NT2/D1 (cell line): ENCODE measurements around the gene ABLIM1.

Experiments used
- DNase-seq: peaks from one replicate; pipeline ENCODE4 v3.0.0-alpha.2; 2011; ENCODE audit warnings: low read depth, low spot score
- H3K27me3 ChIP-seq: 2 replicates; pipeline ENCODE4 v1.6.0; 2011; ENCODE audit warnings: mild to moderate bottlenecking; ENCODE audit not compliant: insufficient read length, insufficient read depth
- H3K36me3 ChIP-seq: 2 replicates; pipeline ENCODE4 v1.6.1; 2011; ENCODE audit warnings: mild to moderate bottlenecking, low read length, mixed read lengths; ENCODE audit not compliant: insufficient read depth, insufficient read length
- H3K4me1 ChIP-seq: 2 replicates; pipeline ENCODE4 v1.5.1; 2011; ENCODE audit not compliant: insufficient read depth, insufficient read length
- H3K4me3 ChIP-seq: 2 replicates; pipeline ENCODE4 v1.5.1; 2011; ENCODE audit warnings: low read depth; ENCODE audit not compliant: insufficient read length
- H3K9ac ChIP-seq: 2 replicates; pipeline ENCODE4 v1.6.0; 2011; ENCODE audit warnings: low read depth; ENCODE audit not compliant: insufficient read length
- H3K9me3 ChIP-seq: 2 replicates; pipeline ENCODE4 v1.5.1; 2011; ENCODE audit warnings: mild to moderate bottlenecking, low read length; ENCODE audit not compliant: insufficient read depth
- SUZ12 ChIP-seq: IDR thresholded peaks from 2 replicates; pipeline ENCODE4 v1.6.1; 2011; ENCODE audit not compliant: insufficient read length, insufficient read depth; ENCODE audit errors: extremely low read depth
- YY1 ChIP-seq: IDR thresholded peaks from 2 replicates; pipeline ENCODE4 v1.6.1; 2011; ENCODE audit not compliant: insufficient read length, insufficient read depth
- ZNF274 ChIP-seq: IDR thresholded peaks from 2 replicates; pipeline ENCODE4 v1.6.1; 2011; ENCODE audit warnings: mild to moderate bottlenecking, low read depth, low read length

Gene ABLIM1

DNA sequence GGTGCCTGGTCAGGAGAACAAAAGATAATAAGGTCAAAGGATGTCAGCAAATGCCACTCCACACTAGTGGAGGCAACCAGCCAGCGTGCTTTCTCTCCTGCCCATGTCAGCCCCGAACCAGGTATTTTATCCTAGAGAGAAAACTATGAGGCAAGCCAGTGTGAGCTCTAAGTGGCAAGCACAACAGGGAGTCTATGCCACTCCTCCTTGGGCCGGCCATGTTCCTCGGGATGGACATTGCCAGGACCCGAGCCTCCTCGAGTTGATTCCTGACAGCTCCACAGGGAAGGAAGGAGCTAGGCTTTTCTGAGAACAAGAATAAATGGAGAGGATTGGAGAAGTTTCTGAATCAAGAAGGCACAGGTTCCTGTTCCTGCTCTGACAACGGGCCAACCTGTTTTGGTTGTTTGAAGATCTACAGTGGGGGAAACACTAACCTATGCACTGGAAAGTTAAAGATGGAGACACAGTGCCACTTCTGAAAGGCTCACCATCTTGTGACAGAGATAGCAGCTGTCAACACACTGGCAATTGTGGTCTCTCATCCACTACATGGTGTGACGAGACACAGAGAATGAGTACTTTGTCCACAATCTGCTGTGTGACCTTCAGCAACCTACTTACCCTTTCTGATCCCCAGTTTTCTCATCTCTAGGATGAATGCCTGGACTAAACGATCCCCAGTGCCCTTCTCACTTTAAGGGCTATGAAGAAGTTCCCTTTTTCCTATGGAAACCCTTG is 28.8 kb downstream of the ABLIM1 start:
- H3K4me3 ChIP-seq, result no peak overlapping the region
- H3K9ac ChIP-seq, result no peak overlapping the region
- peaks cover 32% of the 10 kb centered on the region for H3K27me3 ChIP-seq
- TF ChIP-seq SUZ12, result no peak
- TF ChIP-seq ZNF274, result no peak
- TF ChIP-seq YY1, result no peak
- DNase-seq, result no peak
- H3K9me3 ChIP-seq, result no peaks in the 10 kb centered on the region
- peaks cover 10% of the 10 kb centered on the region for H3K4me1 ChIP-seq
- peaks cover 31% of the 10 kb centered on the region for H3K36me3 ChIP-seq

DNA sequence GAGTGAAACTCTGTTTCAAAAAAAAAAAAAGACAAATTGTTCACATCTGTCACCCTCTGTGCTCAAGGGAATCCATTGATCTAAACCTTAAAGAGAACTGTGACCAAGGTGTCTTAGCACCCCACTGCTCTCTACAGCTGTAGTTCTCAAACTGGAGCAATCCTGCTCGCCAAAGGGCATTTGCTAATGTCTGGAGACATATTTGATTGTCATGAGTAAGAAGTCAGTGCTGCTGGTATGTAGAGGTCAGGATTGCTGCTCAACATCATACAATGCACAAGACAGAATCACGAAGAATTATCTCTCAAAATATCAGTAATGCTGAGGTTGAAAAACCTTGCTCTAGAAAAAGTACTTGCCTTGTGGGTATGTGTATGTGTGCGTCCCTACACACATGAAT is 30.0 kb downstream of the ABLIM1 start:
- H3K4me1 ChIP-seq, result peaks cover 10% of the 10 kb centered on the region

DNA sequence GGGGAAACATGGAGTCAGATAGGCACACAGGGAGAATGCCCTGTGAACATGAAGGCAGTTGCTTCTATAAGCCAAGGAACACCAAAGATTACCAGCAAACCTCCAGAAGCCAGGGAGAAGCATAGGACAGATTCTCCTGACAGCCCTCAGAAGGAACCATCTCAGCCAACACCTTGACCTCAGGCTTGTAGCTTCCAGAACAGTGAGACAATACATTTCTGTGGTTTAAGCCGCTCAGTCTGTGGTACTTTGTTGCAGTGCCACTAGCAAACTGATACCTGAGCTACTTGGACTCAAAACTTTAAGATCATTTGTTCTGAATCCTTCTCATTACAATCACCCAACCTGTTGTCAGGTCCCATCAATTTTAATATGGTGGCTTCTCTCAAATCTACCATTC is 31.2 kb downstream of the ABLIM1 start:
- H3K4me1 ChIP-seq, result peaks cover 2% of the 10 kb centered on the region
- H3K9ac ChIP-seq, result no peak overlapping the region
- no peak for TF ChIP-seq YY1
- no peak for TF ChIP-seq SUZ12
- TF ChIP-seq ZNF274, result no peak
- no peak overlapping the region for H3K4me3 ChIP-seq
- no peaks in the 10 kb centered on the region for H3K9me3 ChIP-seq
- DNase-seq, result no peak
- H3K36me3 ChIP-seq, result peaks cover 31% of the 10 kb centered on the region
- peaks cover 22% of the 10 kb centered on the region for H3K27me3 ChIP-seq

More for the DNA sequence above, 30.0 kb downstream of the ABLIM1 start:
- no peak for TF ChIP-seq ZNF274
- TF ChIP-seq SUZ12, result no peak
- TF ChIP-seq YY1, result no peak
- H3K36me3 ChIP-seq, result peaks cover 31% of the 10 kb centered on the region
- no peak overlapping the region for H3K4me3 ChIP-seq
- H3K9ac ChIP-seq, result no peak overlapping the region
- peaks cover 32% of the 10 kb centered on the region for H3K27me3 ChIP-seq
- H3K9me3 ChIP-seq, result no peaks in the 10 kb centered on the region
- no peak for DNase-seq

DNA sequence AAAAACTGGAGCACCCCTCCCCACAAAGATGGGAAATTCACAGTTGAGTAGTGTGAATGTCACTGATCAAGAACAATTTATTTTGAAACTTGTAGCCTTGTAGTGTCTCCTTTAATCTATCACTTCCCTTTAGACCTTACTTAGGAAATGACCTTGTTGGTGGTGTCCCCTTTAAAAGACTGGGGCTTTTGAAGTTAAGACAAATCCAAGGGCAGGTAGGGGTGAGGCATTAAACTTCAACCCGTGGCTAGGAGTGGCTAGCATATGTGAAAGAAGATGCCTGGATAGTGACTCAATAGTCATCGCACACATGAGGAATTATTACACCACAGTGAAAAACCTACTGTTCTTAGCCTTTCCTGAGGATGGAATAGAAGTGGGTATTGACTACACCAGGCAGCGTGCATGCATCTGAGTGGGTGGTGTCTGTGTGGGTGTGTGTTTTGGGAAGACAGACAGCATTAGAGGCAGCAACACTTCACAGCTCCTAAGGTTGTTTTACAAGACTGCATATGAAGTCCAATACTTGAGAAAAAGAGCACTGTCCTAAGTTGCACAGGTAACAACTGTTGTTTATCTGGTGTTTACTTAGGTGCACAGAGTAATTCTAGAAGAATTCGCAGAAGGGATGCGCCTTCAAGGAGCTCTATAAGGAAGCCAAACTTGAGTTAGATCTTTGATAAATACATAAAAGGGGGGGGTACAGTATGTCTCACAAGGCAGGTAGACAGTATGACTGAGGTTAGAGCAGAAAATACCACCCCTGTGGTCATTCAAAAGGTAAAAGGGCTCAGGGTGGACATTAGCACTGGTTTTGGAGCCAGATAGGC is 32.9 kb downstream of the ABLIM1 start:
- TF ChIP-seq SUZ12 (no peak), YY1 (no peak), ZNF274 (no peak)
- DNase-seq, result no peak
- H3K9ac ChIP-seq, result no peak overlapping the region
- H3K4me1 ChIP-seq, result no peaks in the 10 kb centered on the region
- H3K27me3 ChIP-seq, result peaks cover 5% of the 10 kb centered on the region
- H3K4me3 ChIP-seq, result no peak overlapping the region
- peaks cover 34% of the 10 kb centered on the region for H3K36me3 ChIP-seq
- no peaks in the 10 kb centered on the region for H3K9me3 ChIP-seq

DNA sequence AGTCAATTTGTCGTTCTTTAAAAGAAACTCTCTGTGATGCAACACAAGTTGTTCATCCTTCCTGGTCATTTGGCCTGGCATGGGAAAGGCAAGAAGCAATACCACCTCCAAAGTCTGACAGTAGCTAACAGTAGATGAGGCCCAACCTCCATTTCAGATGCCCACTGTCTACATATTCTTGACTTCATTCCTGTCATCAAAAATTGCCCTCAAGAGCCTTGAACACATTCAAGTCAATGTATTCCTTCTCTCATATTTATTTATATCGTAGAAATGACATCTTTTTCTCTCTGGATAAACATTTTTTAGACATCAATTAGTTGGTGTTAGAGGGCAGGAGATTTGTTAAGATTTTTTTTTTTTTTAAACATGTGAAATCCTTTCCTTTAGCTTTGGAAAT is 33.7 kb downstream of the ABLIM1 start:
- TF ChIP-seq YY1, result no peak
- no peak for TF ChIP-seq ZNF274
- no peak for TF ChIP-seq SUZ12
- Histone ChIP-seq H3K9ac (no peak overlapping the region), H3K27me3 (no peaks in the 10 kb centered on the region), H3K9me3 (no peaks in the 10 kb centered on the region), H3K4me3 (no peak overlapping the region), H3K36me3 (peaks cover 32% of the 10 kb centered on the region), H3K4me1 (no peaks in the 10 kb centered on the region)
- no peak for DNase-seq

DNA sequence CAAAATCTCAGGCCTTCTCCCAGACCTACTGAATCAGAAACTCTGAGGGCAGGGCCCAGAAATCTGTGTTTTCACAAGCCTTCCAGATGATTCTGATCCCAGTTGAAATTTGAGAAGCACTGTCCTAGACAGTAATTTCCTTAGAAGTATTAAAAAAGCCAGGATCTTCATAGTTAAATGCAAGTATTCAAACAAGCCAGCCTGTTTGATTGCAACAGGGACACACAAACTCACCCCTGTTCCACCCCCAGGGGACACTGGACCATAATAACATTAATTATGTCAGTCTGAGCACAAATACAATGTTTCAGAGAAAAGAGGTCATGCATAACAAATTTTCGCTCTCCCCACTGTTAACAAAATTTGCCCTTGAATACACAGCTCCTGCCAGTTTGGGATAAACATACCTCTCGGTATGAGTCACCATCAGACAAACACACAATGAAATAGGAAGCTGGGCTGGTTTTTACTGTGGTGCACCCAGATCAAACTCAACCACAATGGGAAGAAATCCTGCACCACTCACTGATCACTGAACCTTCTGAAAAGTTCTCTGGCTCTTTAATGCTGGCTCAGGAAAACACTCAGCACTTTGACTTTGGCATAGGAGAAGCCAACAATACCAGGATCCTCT is 34.3 kb downstream of the ABLIM1 start:
- Histone ChIP-seq H3K27me3 (no peaks in the 10 kb centered on the region), H3K4me3 (no peak overlapping the region), H3K4me1 (no peaks in the 10 kb centered on the region), H3K36me3 (peaks cover 29% of the 10 kb centered on the region), H3K9ac (no peak overlapping the region), H3K9me3 (no peaks in the 10 kb centered on the region)
- TF ChIP-seq YY1 (no peak), SUZ12 (no peak), ZNF274 (no peak)
- DNase-seq, result no peak

DNA sequence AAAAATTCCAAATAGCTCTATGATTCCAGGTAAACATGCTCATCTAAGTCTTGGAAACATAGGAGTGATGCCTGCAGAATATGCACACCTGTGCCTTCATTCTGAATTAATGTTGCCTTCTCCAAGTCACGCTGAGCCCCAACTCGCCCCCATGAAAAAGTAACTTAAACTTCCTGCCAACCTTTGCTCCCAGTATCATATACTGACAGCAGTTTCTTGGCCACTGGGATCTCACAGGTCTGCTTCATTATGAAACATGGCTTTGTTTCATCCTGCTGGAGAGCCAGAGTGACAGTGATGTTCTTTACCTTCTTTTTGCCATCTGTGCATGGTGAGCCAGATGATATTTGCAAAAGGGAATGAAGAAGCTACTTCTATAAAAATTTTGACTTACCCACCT is 34.9 kb downstream of the ABLIM1 start:
- TF ChIP-seq YY1 (no peak), ZNF274 (no peak), SUZ12 (no peak)
- no peak overlapping the region for H3K9ac ChIP-seq
- no peaks in the 10 kb centered on the region for H3K27me3 ChIP-seq
- H3K4me3 ChIP-seq, result no peak overlapping the region
- H3K36me3 ChIP-seq, result peaks cover 31% of the 10 kb centered on the region
- DNase-seq, result no peak
- H3K4me1 ChIP-seq, result no peaks in the 10 kb centered on the region
- H3K9me3 ChIP-seq, result no peaks in the 10 kb centered on the region
